HG03066 (cell line): ENCODE data around the gene RBPMS2.

ENCODE experiments used
- ATAC-seq: cut with Tn5 transposase; IDR thresholded peaks from one replicate; pipeline ENCODE4 v1.9.1; 2021; ENCODE audit warnings: low read depth; ENCODE audit not compliant: unreplicated experiment

Gene RBPMS2

DNA sequence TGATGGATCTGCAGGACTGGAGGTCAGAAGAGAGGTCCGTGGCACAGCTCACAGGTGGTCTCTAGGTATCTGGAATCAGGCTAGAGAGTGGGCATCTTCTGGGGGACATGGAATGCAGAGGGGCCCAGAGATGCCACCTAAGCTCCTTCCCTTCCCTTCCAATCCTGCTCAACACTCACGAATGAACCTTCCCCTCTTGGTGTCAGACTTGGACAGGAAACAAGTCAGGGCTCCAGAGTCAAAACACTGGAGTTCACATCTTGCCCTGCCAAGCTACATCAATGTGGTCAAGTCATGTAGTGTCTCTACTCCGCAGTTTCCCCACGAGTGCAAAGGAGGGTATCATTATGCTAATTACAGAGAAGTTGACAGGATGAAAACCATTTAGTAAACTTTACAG lies 16.0 kb upstream of the RBPMS2 start:
- no peak for ATAC-seq

GRCh38 chr15:64783796-64784195 lies 8.4 kb upstream of the RBPMS2 start:
- ATAC-seq, result no peak

GRCh38 chr15:64782751-64783150 lies 7.4 kb upstream of the RBPMS2 start:
- ATAC-seq, result no peak

- ATAC-seq, result no peak
Observed at GRCh38 chr15:64781299-64781698, 5.9 kb upstream of the RBPMS2 start.

DNA sequence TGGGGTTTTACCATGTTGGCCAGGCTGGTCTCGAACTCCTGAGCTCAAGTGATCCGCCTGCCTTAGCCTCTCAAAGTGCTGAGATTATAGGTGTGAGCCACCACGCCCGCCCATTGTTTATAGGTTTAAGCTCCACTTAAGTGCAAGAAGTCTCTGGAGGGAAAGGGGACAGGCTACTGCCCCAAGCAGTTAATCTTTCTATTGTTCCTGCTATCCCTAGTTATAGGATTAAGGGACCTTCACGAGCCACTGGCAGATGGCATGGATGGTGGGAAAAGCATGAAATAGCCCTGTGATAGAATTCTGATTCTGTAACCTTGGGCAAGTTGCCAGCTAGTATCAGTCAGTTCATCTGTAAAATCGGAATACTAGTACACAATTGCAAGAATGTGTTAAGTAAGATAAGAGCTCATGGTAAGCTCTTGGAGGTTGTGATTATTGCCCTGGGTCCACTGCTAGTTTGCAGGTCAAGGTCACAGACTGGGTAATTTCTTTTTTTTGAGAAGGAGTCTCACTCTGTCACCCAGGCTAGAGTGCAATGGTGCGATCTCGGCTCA lies 5.3 kb upstream of the RBPMS2 start:
- no peak for ATAC-seq

DNA sequence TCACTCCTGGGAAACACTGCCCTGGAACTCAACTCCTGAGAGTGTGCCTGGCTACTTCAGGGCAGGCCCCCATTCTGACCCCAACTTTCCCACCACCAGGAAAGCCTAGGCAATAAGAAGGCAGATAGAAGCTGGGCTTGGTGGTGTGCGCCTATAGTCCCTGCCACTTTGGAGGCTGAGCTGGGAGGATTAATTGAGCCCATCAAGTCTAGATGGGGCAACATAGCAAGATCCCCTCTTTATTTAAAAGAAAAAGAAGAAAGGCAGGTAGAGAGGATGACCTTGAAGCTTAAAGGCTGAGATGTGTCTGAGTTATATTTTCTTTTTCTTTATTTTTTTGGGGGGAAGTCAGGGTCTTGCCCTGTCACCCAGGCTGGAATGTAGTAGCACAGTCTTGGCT lies 4.2 kb upstream of the RBPMS2 start:
- ATAC-seq, result no peak

DNA sequence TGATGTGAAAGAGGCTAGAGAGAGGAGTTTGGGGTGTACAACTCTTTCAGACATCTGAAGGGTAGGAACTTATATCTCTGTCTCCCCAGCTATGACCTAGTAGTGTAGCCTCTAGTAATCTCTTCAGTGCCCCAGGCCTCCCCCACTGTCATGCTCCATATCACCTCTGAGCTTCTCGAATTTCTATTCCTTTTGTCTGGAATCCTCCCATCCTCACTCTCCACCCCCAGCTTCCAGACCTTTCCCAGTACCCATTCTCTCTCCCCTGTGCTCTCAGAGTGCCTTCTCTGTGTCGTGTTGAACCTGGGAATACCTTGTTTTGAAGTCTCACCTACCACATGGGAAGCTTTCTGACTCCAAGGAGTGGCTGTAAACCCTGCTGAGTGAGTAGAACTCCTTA lies 3.6 kb upstream of the RBPMS2 start:
- no peak for ATAC-seq

GRCh38 chr15:64776402-64776786 lies 1.0 kb upstream of the RBPMS2 start:
- no peak for ATAC-seq

- no peak for ATAC-seq
Observed at GRCh38 chr15:64774629-64775493, 528 bp downstream of the RBPMS2 start.

DNA sequence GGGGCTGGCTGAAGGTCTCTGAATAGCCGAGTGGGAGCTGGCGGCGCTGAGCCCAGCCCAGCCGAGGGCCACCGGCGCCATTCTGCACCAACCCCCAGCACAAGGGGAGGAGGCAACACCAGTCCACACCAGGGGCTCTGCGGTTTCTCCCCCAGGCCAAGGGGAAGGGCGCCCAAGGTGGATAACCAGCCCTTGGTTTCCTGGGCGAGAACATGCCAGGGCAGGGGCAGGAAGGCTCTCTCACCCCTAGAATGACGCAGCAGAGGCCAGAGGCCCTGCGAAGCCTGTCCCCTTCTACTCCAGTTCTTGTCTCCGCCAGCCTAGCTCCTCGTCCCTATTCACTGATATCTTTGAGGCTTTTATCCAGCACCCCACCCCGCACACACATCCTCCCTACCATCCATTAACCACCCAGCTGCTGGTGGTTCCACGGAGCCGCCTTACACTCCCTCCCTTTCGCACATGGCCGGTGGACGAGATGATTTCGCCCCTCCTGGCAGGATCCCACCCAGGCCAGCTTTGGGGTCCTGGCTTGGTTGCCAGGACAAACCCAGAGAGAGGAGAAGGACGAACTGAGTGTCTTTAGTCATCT lies 1.3 kb downstream of the RBPMS2 start:
- ATAC-seq, result no peak

- no peak for ATAC-seq
Observed at GRCh38 chr15:64773606-64774005, 1.8 kb downstream of the RBPMS2 start.

GRCh38 chr15:64772964-64773363 lies 2.4 kb downstream of the RBPMS2 start:
- ATAC-seq, result no peak

DNA sequence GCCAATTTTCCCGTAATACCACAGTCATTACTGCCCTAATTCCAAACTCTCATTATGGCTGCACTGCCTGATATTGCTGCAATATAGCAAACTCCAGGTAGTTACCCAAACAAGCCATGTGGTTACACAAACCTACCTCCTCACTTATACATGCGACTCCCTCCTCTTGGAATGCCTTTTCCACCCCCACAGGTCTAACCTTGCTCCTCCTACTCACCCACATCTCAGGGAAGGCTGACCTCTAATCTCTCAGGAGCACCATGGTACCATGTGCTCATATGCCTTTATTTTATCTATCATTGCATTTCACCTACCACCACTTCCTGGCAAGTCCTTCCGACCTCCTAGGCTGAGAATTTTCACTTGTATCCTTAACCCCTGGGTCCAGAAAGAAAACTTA lies 2.9 kb downstream of the RBPMS2 start:
- ATAC-seq, result no peak

DNA sequence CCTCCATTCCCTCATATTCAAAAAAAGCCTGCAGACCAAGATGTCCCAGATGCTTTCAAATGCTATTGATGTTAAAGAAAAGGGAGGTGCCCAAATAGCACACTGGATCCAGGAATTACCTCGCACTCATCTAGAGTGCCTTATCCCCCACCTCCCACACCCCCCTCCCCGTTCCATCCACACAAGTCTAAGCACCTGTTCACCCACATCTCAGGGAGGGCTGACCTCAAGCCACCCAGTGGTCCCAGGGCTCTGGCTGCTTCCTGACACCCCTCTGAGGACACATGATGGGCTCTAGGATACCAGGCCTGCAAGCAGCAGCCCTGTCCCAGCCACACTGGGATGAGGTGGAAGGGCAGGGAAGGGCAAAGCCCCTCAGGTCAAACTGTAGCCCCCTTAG lies 4.8 kb downstream of the RBPMS2 start:
- no peak for ATAC-seq

DNA sequence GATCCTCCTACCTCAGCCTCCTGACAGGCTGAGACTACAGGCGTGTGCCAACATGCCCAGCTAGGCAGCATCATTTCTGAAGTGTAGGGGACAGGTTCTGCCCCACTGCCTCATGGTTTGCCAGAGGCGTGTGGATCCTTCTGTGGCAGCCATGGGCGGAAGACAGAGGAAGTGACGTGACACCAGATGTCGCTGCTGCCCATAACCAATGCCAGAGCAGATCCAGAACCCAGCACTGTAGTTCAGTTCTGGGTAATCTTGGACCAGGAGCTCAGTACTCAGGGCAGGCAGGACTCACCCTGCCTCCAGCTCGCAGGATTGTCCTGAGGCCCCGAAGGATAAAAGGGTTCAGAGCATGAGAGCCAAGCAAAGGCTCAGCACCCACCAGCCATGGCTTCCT lies 8.2 kb downstream of the RBPMS2 start:
- ATAC-seq, result no peak

DNA sequence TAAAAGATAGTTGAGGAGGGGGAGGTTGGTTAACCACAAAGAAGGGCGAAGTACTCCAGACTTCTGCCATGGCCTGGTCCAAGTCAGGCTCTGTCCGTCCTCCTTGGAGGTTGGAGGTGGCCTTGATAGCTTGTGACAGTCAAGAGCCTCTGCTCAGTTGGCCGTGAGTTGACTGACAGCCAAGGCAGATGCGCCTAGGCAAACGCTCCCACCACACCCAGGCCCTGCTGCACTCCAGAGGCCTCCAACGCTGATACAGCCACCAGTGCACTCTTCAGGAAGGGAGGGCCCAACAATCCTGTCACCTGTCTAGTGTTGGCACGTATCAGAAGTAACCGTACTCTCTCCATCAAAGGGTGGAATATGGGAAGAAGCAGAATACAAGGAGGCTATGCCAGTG lies 9.3 kb downstream of the RBPMS2 start:
- no peak for ATAC-seq

DNA sequence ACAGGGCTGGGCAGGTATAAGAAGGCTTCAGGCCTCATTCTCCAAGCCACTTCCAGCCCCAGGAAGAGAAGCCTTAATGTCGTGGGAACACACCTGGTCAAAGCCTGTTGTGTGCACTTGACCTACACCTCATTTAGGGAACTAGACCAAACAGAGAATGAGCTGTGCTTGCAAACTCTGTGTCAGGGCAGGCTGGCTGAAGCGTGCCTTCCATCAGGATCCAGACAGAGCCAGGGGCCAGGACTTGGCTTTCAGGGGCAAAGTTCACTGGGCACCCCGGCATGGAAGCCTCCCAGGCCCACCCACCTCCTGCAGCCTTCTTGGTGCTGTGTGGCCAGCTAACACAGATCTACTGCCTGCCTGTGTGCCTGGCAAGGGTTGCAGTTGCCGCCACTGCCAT lies 11.5 kb downstream of the RBPMS2 start:
- ATAC-seq, result no peak

DNA sequence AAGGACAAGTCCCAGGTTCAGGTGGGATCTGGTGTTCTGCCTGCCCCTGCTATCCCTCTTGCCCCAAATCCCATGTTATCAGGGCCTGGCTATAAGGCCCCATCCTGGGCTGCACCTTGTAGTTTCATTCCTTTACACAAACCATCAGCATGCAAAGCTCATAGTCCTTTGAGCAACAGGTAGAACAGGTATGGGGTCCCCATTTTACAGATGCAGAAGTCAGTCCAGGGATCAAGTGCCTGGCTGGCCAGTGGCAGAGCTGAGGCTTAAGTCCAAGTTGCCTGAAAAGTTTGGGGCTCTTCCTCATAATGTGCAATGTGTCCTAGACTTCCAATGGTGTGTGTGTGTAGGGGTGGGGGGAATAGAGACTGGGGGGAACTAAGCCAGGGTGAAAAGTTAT lies 11.9 kb downstream of the RBPMS2 start:
- ATAC-seq, result no peak

GRCh38 chr15:64763021-64763420 lies 12.4 kb downstream of the RBPMS2 start:
- ATAC-seq, result no peak

DNA sequence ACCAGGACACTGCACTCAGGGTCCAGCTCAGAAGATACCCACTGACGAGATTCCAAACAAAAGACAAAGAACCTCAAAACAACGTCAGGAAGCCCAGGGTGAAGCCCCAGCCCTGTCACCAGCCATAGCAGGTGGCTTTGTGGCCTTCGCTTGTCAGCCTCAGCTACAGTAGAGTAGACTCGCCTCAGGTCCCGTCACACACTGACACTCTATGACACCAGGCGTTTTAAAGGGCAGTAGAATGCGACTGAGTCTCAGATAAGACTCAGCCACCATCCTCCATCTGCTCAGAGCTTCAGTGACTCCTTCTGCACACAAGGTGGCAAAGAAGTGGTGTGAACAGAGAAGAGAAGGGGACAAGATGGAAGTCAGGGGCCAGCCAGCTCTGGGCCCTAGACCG lies 12.8 kb downstream of the RBPMS2 start:
- ATAC-seq, result no peak

- no peak for ATAC-seq
Observed at GRCh38 chr15:64761156-64761555, 14.2 kb downstream of the RBPMS2 start.

GRCh38 chr15:64760056-64760455 lies 15.3 kb downstream of the RBPMS2 start:
- no peak for ATAC-seq
